ENCODE data around the gene SOX10. TPM values are rescaled to one million over a fixed set of nuclear protein-coding genes. Genes with fewer than 3 reads are reported as not detected.

Gene SOX10
- total RNA-seq, 2 donors from 2014 or later = 1.5 to 7.0 TPM

DNA sequence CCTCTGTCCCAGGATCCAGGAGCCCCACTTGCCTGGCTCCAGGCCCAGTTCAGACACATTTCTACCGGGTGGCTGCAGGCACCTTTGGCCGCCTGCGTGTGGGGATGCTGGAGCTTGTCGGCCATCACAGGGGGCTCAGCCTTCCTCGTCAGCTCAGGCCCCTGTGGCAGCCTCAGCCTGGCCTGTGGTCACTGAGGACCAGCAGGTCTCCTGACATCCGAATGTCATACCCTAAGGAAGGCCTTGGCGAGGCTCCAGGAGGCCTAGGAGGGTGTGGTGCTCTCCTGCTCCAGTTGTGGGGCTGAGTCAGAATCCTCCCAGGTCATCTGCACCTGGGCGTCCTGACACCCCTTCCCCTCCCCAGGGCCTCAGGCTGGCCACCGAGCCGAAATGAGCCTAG lies 14.9 kb upstream of the SOX10 start:
- TF ChIP-seq, protein P1, sequence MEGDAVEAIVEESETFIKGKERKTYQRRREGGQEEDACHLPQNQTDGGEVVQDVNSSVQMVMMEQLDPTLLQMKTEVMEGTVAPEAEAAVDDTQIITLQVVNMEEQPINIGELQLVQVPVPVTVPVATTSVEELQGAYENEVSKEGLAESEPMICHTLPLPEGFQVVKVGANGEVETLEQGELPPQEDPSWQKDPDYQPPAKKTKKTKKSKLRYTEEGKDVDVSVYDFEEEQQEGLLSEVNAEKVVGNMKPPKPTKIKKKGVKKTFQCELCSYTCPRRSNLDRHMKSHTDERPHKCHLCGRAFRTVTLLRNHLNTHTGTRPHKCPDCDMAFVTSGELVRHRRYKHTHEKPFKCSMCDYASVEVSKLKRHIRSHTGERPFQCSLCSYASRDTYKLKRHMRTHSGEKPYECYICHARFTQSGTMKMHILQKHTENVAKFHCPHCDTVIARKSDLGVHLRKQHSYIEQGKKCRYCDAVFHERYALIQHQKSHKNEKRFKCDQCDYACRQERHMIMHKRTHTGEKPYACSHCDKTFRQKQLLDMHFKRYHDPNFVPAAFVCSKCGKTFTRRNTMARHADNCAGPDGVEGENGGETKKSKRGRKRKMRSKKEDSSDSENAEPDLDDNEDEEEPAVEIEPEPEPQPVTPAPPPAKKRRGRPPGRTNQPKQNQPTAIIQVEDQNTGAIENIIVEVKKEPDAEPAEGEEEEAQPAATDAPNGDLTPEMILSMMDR (IDR thresholded peaks at IDR 0.05) = no peak
- no peaks in the 10 kb centered on the region for H3K9me3 ChIP-seq
- H3K4me3 ChIP-seq = no peak overlapping the region
- H3K27ac ChIP-seq = no peak overlapping the region
- no peaks in the 10 kb centered on the region for H3K27me3 ChIP-seq
- no peaks in the 10 kb centered on the region for H3K36me3 ChIP-seq
- no peak for DNase-seq (ENCODE audit: low spot score)
- peaks cover 0 to 11% of the 10 kb centered on the region in 2 donors for H3K4me1 ChIP-seq

DNA sequence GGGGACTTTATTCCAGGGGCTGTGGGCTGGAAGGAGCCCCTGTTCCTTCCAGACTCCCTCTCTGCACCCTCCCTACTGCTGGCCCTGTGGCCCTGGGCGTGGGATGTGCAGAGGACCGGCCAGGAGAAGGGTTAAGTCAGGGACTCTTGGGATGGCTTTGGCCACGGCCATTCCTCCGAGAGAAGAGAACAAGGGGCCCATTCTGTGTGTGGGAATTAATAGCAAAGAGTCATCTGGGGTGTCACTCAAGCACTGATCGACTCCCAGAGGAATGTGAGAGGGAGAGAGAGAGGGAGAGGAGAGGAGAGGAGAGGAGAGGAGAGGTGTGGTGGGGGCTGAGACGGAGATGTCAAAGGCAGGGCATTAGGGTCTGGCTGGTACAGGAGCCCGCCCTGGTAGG lies 14.2 kb upstream of the SOX10 start:
- Histone ChIP-seq H3K27ac (no peak overlapping the region), H3K27me3 (no peaks in the 10 kb centered on the region), H3K4me3 (no peak overlapping the region), H3K4me1 (peaks cover 0 to 11% of the 10 kb centered on the region in 2 donors), H3K9me3 (no peaks in the 10 kb centered on the region), H3K36me3 (no peaks in the 10 kb centered on the region)
- DNase-seq (ENCODE audit: low spot score) = no peak
- TF ChIP-seq, protein P1 (IDR thresholded peaks at IDR 0.05) = no peak

DNA sequence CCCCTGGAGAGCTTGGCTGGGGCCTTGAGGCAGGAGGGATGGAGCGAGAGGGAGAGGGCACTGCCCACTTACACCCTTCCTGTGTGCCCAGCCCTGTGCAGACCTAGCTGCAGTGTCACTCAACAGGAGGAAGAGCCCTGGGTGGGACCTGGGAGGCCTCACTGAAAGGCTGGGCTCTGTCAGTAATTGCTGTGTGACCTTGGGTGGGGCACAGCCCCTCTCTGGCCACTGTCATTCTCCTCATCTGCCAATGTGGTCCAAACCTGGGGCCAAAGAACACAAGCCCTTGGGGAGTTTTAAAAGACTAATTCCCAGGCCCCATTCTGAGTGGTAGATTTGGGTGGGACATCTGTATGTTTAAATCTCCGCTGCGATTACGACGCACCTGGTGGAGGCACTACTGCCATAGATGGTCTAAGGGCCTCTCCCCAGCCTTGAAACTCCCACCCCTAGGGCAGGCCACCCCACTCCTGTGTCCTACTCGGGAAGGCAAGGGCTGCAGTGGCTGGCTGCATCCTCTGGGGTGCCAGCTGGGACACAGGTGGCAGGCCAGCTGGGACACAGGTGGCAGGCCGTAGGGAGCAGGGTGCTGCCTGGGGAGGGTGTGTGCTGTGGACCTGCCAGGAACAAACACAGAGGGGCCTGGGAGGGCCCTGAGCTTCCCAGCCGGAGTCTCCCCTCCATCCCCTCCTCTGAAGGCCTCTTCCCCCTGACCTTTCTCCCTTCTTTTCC lies 12.3 kb upstream of the SOX10 start:
- H3K27me3 ChIP-seq = no peaks in the 10 kb centered on the region
- TF ChIP-seq, protein P1 (IDR thresholded peaks at IDR 0.05) = no peak
- H3K4me3 ChIP-seq = no peak overlapping the region
- no peaks in the 10 kb centered on the region for H3K36me3 ChIP-seq
- DNase-seq (ENCODE audit: low spot score) = no peak
- H3K4me1 ChIP-seq = peaks cover 0 to 11% of the 10 kb centered on the region in 2 donors
- H3K27ac ChIP-seq = no peak overlapping the region
- H3K9me3 ChIP-seq = no peaks in the 10 kb centered on the region

DNA sequence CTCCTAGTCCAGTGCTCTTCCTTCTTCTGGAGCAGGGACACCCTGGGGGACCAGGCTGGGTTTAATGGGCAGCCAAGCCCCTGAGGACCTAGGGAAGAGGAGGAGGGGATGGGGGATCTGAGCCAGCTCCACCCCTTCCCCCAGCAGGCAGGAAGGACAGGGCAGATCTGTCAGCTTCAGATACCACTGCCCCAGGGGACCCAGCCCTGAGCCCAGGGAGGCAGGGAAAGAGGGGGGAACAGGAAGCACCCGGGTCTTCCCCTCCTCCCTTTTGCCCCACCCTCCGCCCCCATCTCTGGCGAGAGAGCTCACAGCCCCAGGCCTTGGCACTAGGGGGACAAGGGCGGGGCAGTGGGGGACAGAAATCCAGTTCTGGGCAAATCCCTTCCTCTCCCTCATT lies 11.7 kb upstream of the SOX10 start:
- H3K27ac ChIP-seq = no peak overlapping the region
- TF ChIP-seq, protein P1 (IDR thresholded peaks at IDR 0.05) = no peak
- H3K4me3 ChIP-seq = no peak overlapping the region

DNA sequence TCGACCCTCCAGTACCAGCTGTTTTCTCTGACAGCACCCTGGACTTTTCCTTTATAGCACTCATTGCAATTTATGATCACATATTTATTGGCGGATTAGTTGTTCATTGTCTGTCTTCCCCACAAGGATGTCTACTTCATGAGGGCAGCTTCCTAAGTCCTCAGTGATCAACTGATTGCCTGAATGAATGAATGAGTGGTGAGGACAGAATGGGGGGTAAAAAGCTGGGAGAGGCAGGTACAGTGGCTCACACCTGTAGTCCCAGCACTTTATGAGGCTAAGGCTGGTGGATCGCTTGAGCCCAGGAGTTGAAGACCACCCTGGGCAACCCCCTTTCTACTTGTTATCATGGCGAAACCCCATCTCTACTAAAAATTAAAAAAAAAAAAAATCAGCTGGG lies 11.1 kb upstream of the SOX10 start:
- no peak for DNase-seq (ENCODE audit: low spot score)
- no peaks in the 10 kb centered on the region for H3K36me3 ChIP-seq
- H3K9me3 ChIP-seq = no peaks in the 10 kb centered on the region
- H3K4me1 ChIP-seq = peaks cover 0 to 11% of the 10 kb centered on the region in 2 donors
- H3K4me3 ChIP-seq = no peak overlapping the region
- H3K27me3 ChIP-seq = no peaks in the 10 kb centered on the region
- H3K27ac ChIP-seq = no peak overlapping the region
- TF ChIP-seq, protein P1 (IDR thresholded peaks at IDR 0.05) = no peak

More for the DNA sequence above, 11.7 kb upstream of the SOX10 start:
- H3K27me3 ChIP-seq = no peaks in the 10 kb centered on the region
- no peak for DNase-seq (ENCODE audit: low spot score)
- H3K9me3 ChIP-seq = no peaks in the 10 kb centered on the region
- no peaks in the 10 kb centered on the region for H3K36me3 ChIP-seq
- H3K4me1 ChIP-seq = peaks cover 0 to 11% of the 10 kb centered on the region in 2 donors

DNA sequence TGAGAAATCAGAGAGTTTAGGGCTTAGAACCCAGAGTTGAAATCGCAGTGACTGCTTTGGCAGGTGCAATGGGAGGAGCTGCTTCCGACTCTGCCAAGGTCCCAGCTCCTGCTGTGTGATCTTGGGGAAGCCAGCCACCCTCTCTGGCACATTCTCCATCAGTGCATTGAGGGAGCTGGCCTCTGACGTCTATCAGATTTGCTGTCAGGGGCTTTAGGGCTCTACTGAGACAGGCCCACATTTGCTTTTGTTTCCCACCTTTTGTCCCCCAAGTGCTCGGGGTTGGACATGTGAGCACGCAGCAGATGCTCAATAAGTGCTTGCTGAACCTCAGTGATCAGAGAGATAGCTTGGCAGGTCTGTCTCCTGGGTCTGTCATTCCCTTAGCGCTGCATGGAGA lies 10.6 kb upstream of the SOX10 start:
- H3K4me3 ChIP-seq = no peak overlapping the region
- DNase-seq (ENCODE audit: low spot score) = no peak
- no peak overlapping the region for H3K27ac ChIP-seq
- no peaks in the 10 kb centered on the region for H3K36me3 ChIP-seq
- peaks cover 0 to 13% of the 10 kb centered on the region in 2 donors for H3K4me1 ChIP-seq
- no peaks in the 10 kb centered on the region for H3K27me3 ChIP-seq
- H3K9me3 ChIP-seq = no peaks in the 10 kb centered on the region
- TF ChIP-seq, protein P1 (IDR thresholded peaks at IDR 0.05) = no peak
